Keratinocyte (primary cell): Measurements from ENCODE around the gene NAT9. TPM values are rescaled to one million over a fixed set of nuclear protein-coding genes. Genes with fewer than 3 reads are reported as not detected.

Experiments
- DNase-seq: peaks from one replicate; pipeline ENCODE4 v3.0.0-alpha.2; 2011; ENCODE audit warnings: low read depth, missing footprints, low spot score
- FAIRE-seq: peaks from 2 replicates; lab custom pipeline; 2011; peaks lifted over from hg19 to GRCh38; lab: Jason Lieb, UNC
- H2AFZ ChIP-seq: 2 replicates; pipeline ENCODE4 v1.6.0; 2012; ENCODE audit warnings: low read length, control low read depth, inconsistent platforms; ENCODE audit not compliant: control insufficient read depth
- H3K27ac ChIP-seq: 2 replicates; pipeline ENCODE4 v1.5.1; 2011; ENCODE audit warnings: low read length; ENCODE audit not compliant: control insufficient read depth, insufficient read depth
- H3K27me3 ChIP-seq: 3 replicates; pipeline ENCODE4 v1.6.0; 2011; ENCODE audit warnings: low read length; ENCODE audit not compliant: control insufficient read depth, insufficient read depth; ENCODE audit errors: extremely low read depth
- H3K36me3 ChIP-seq, 2 experiments: 2 replicates in 1 of 2; 3 replicates in 1 of 2; pipeline ENCODE4 v1.5.1; 2011; ENCODE audit warnings: low read length in 2 of 2, mild to moderate bottlenecking in 1 of 2; ENCODE audit not compliant: control insufficient read depth in 2 of 2, insufficient read depth in 2 of 2; ENCODE audit errors: extremely low read depth in 1 of 2
- H3K4me1 ChIP-seq: 3 replicates; pipeline ENCODE4 v1.5.1; 2011; ENCODE audit warnings: low read length; ENCODE audit not compliant: control insufficient read depth, insufficient read depth; ENCODE audit errors: extremely low read depth
- H3K4me2 ChIP-seq: 3 replicates; pipeline ENCODE4 v1.6.0; 2011; ENCODE audit warnings: low read depth, low read length; ENCODE audit not compliant: control insufficient read depth, insufficient read depth; ENCODE audit errors: extremely low read depth
- H3K4me3 ChIP-seq, 3 experiments: fragments of 200-600 bp in 1 of 3; sonication (generic) in 1 of 3; 2 replicates in 2 of 3; 3 replicates in 1 of 3; pipeline ENCODE4 v1.5.1; 2011 to 2016; ENCODE audit warnings: low read length in 3 of 3, mild to moderate bottlenecking in 3 of 3, control low read depth in 2 of 3, inconsistent platforms in 1 of 3, low read depth in 1 of 3, mixed read lengths in 1 of 3, mixed run types in 1 of 3, moderate library complexity in 1 of 3; ENCODE audit not compliant: control insufficient read depth in 2 of 3, insufficient read depth in 2 of 3; ENCODE audit errors: extremely low read depth in 1 of 3
- H3K79me2 ChIP-seq: 2 replicates; pipeline ENCODE4 v1.6.0; 2012; ENCODE audit warnings: low read length; ENCODE audit not compliant: control insufficient read depth, insufficient read depth
- H3K9ac ChIP-seq: 3 replicates; pipeline ENCODE4 v1.6.0; 2011; ENCODE audit warnings: low read length; ENCODE audit not compliant: control insufficient read depth, insufficient read depth; ENCODE audit errors: extremely low read depth
- H3K9me1 ChIP-seq: 3 replicates; pipeline ENCODE4 v1.6.0; 2011; ENCODE audit warnings: low read length; ENCODE audit not compliant: control insufficient read depth, insufficient read depth; ENCODE audit errors: extremely low read depth
- H3K9me3 ChIP-seq: 2 replicates; pipeline ENCODE4 v1.5.1; 2012; ENCODE audit warnings: low read depth, low read length; ENCODE audit not compliant: control insufficient read depth
- H4K20me1 ChIP-seq: 3 replicates; pipeline ENCODE4 v1.6.0; 2011; ENCODE audit warnings: low read length; ENCODE audit not compliant: control insufficient read depth, insufficient read depth; ENCODE audit errors: extremely low read depth
- EZH2 ChIP-seq: IDR thresholded peaks from one replicate; pipeline ENCODE4 v1.6.1; 2012; ENCODE audit warnings: inconsistent platforms, mild to moderate bottlenecking, low read length, moderate library complexity
- dilution Hi-C: fragments of 300-500 bp; cut with MboI; formaldehyde crosslinking; loops from one replicate; pipeline ENCODE4 v1.7.0; 2020; ENCODE audit warnings: low sequenced_read_pairs; ENCODE audit not compliant: extremely low pct_ligation_motif_present
- polyA plus RNA-seq, 5 experiments: library from polyadenylated mRNA; depleted of rRNA in 3 of 5; stranded (reverse) in 3 of 5; stranded (forward) in 1 of 5; unstranded in 1 of 5; fragments of >200 nt; gene quantifications; 1 replicate in 1 of 5; 2 replicates in 3 of 5; 3 replicates in 1 of 5; pipeline versions ENCODE4 v1.2.1 to v1.2.3, GENCODE V29; 2011 to 2012; ENCODE audit warnings: missing spikeins in 2 of 5, low read depth in 1 of 5, low replicate concordance in 1 of 5
- TF ChIP-seq, protein P1 (sequence below), 3 experiments: IDR thresholded peaks in 1 of 3; conservative IDR thresholded peaks in 1 of 3; optimal IDR thresholded peaks in 1 of 3; 2 replicates in 2 of 3; 3 replicates in 1 of 3; pipeline versions ENCODE3 to v1.5.1; 2011; ENCODE audit warnings: low read length in 3 of 3, mild to moderate bottlenecking in 3 of 3, moderate library complexity in 2 of 3, control low read depth in 1 of 3, inconsistent platforms in 1 of 3; ENCODE audit not compliant: insufficient read depth in 2 of 3; ENCODE audit errors: extremely low read depth in 1 of 3

Gene NAT9
- polyA plus RNA-seq, 1 donor (not counting 4 experiments of a cell fraction or from before 2014, with no cell fraction given): 34.6 TPM

DNA sequence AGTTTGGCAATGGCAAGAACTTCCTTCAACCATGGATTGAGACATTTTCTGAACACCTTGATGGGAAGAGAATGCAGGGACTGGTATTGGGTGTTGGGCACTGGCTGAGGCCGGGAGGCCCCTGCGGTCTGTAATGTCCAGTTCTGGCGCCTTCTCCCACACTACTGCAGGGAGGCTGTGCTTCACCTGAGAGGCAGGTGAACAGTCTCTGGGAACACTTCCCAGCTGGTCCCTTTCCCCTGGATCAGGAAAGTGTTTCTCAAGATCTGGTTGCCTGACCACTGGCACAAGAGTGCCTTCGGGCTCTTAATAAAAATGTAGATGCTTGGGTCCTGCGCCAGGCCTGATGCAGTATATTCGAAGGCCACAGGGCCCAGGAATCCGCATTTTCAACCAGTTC, 28.5 kb upstream of the NAT9 start:
- Histone ChIP-seq H3K36me3 (peaks cover 0 to 16% of the 10 kb centered on the region in 2 experiments), H3K27me3 (no peaks in the 10 kb centered on the region), H3K79me2 (no peaks in the 10 kb centered on the region), H3K27ac (no peak overlapping the region), H3K4me2 (no peak overlapping the region), H3K4me3 (no peak overlapping the region), H3K9me3 (no peaks in the 10 kb centered on the region), H2AFZ (no peak overlapping the region), H3K4me1 (no peaks in the 10 kb centered on the region), H3K9me1 (no peaks in the 10 kb centered on the region), H3K9ac (no peak overlapping the region), H4K20me1 (no peaks in the 10 kb centered on the region)
- DNase-seq (no peak), FAIRE-seq (no peak)
- no peak for TF ChIP-seq EZH2
- TF ChIP-seq, protein P1, sequence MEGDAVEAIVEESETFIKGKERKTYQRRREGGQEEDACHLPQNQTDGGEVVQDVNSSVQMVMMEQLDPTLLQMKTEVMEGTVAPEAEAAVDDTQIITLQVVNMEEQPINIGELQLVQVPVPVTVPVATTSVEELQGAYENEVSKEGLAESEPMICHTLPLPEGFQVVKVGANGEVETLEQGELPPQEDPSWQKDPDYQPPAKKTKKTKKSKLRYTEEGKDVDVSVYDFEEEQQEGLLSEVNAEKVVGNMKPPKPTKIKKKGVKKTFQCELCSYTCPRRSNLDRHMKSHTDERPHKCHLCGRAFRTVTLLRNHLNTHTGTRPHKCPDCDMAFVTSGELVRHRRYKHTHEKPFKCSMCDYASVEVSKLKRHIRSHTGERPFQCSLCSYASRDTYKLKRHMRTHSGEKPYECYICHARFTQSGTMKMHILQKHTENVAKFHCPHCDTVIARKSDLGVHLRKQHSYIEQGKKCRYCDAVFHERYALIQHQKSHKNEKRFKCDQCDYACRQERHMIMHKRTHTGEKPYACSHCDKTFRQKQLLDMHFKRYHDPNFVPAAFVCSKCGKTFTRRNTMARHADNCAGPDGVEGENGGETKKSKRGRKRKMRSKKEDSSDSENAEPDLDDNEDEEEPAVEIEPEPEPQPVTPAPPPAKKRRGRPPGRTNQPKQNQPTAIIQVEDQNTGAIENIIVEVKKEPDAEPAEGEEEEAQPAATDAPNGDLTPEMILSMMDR (optimal IDR thresholded peaks at IDR 0.05 in 1 of 3, IDR thresholded peaks at IDR 0.05 in 1 of 3, conservative IDR thresholded peaks at IDR 0.05 in 1 of 3; ENCODE audit: extremely low read depth in 1 of 3, insufficient read depth in 2 of 3, low read length in 3 of 3): no peak
- dilution Hi-C loops: no loop called here

GRCh38 chr17:74803971-74804370, 27.8 kb upstream of the NAT9 start:
- Histone ChIP-seq H3K27me3 (no peaks in the 10 kb centered on the region), H3K27ac (no peak overlapping the region), H2AFZ (no peak overlapping the region), H3K9ac (no peak overlapping the region), H3K4me1 (no peaks in the 10 kb centered on the region), H3K79me2 (no peaks in the 10 kb centered on the region), H3K4me2 (no peak overlapping the region), H3K4me3 (no peak overlapping the region), H3K9me3 (no peaks in the 10 kb centered on the region), H3K9me1 (no peaks in the 10 kb centered on the region), H4K20me1 (no peaks in the 10 kb centered on the region), H3K36me3 (peaks cover 0 to 18% of the 10 kb centered on the region in 2 experiments)
- dilution Hi-C loops: no loop called here
- DNase-seq (no peak), FAIRE-seq (no peak)
- TF ChIP-seq, protein P1 (optimal IDR thresholded peaks at IDR 0.05 in 1 of 3, IDR thresholded peaks at IDR 0.05 in 1 of 3, conservative IDR thresholded peaks at IDR 0.05 in 1 of 3; ENCODE audit: extremely low read depth in 1 of 3, insufficient read depth in 2 of 3, low read length in 3 of 3): no peak
- TF ChIP-seq EZH2: no peak
